Breast epithelium (tissue), 4 donors: ENCODE results near the gene CSK. TPM values are rescaled to one million over a fixed set of nuclear protein-coding genes. Genes with fewer than 3 reads are reported as not detected.

Source experiments
- DNase-seq, 2 donors: peaks; one replicate each; pipeline ENCODE4 v3.0.0-alpha.2; 2019; ENCODE audit warnings: low spot score in 2 of 2
- H3K27ac ChIP-seq, 2 donors: fragments of 200-600 bp; sonication (generic) in 1 of 2; one replicate each; pipeline ENCODE4 v1.5.1; 2016 to 2019; ENCODE audit warnings: mild to moderate bottlenecking in 1 of 2
- H3K27me3 ChIP-seq, 2 donors: fragments of 200-600 bp; sonication (generic) in 1 of 2; one replicate each; pipeline versions ENCODE4 v1.5.1 to v1.6.0; 2017 to 2019; ENCODE audit warnings: control low read depth in 1 of 2, mild to moderate bottlenecking in 1 of 2
- H3K36me3 ChIP-seq: fragments of 200-600 bp; one replicate; pipeline ENCODE4 v1.5.1; 2019
- H3K4me1 ChIP-seq, 2 donors: fragments of 200-600 bp; sonication (generic); one replicate each; pipeline ENCODE4 v1.5.1; 2016 to 2019; ENCODE audit warnings: control low read depth in 1 of 2
- H3K4me3 ChIP-seq, 3 donors: fragments of 200-600 bp; sonication (generic); 1 replicate in 2 of 3; 2 replicates in 1 of 3; pipeline ENCODE4 v1.5.1; 2016 to 2019; ENCODE audit warnings: mild to moderate bottlenecking in 3 of 3, moderate library complexity in 2 of 3
- H3K9me3 ChIP-seq, 2 donors: fragments of 200-600 bp; sonication (generic) in 1 of 2; one replicate each; pipeline ENCODE4 v1.5.1; 2016 to 2019; ENCODE audit warnings: control low read depth in 1 of 2
- CTCF ChIP-seq, 3 donors: fragments of 450-650 bp; IDR thresholded peaks; one replicate each; pipeline ENCODE4 v1.5.1; 2016 to 2017; ENCODE audit warnings: antibody characterized with exemption in 3 of 3, mild to moderate bottlenecking in 3 of 3, moderate library complexity in 3 of 3
- POLR2A ChIP-seq: fragments of 450-650 bp; IDR thresholded peaks from one replicate; pipeline ENCODE4 v1.6.1; 2016; ENCODE audit warnings: antibody characterized with exemption, mild to moderate bottlenecking, moderate library complexity
- POLR2AphosphoS5 ChIP-seq, 3 donors: sonication (generic); formaldehyde crosslinking; IDR thresholded peaks; one replicate each; pipeline ENCODE4 v1.6.1; 2017; ENCODE audit warnings: antibody characterized with exemption in 3 of 3
- intact Hi-C: fragments of 100-400 bp; cut with DNase I; formaldehyde crosslinking; loops from one replicate; pipeline ENCODE4 v1.15.1; 2023; ENCODE audit warnings: low total_unique reads
- total RNA-seq, 3 donors: library from RNA; depleted of rRNA; stranded (reverse); fragments of >200 nt; gene quantifications; one replicate each; pipeline ENCODE4 v1.1.0, GENCODE V29; 2016

The CSK gene
- total RNA-seq, 3 donors from 2014 or later, result 18.7 to 26.2 (median 18.7) TPM

GRCh38 chr15:74750751-74751150 lies 31.1 kb upstream of the CSK start:
- intact Hi-C loops, result no loop called here
- H3K27me3 ChIP-seq, result no peaks in the 10 kb centered on the region

GRCh38 chr15:74752011-74752410 lies 29.9 kb upstream of the CSK start:
- Histone ChIP-seq H3K36me3 (no peaks in the 10 kb centered on the region), H3K4me3 (no peak overlapping the region), H3K9me3 (no peaks in the 10 kb centered on the region), H3K4me1 (no peaks in the 10 kb centered on the region), H3K27ac (no peak overlapping the region), H3K27me3 (no peaks in the 10 kb centered on the region)
- DNase-seq, result no peak
- no peak for TF ChIP-seq POLR2AphosphoS5 (IDR thresholded peaks at IDR 0.05)
- TF ChIP-seq POLR2A, result no peak
- no peak for TF ChIP-seq CTCF (IDR thresholded peaks at IDR 0.05)
- intact Hi-C loops, result no loop called here

More at GRCh38 chr15:74750751-74751150, 31.1 kb upstream of the CSK start:
- no peak for DNase-seq
- Histone ChIP-seq H3K9me3 (no peaks in the 10 kb centered on the region), H3K27ac (no peak overlapping the region), H3K36me3 (no peaks in the 10 kb centered on the region), H3K4me1 (no peaks in the 10 kb centered on the region), H3K4me3 (no peak overlapping the region)
- TF ChIP-seq POLR2AphosphoS5 (IDR thresholded peaks at IDR 0.05) (no peak), CTCF (IDR thresholded peaks at IDR 0.05) (no peak), POLR2A (no peak)

GRCh38 chr15:74752531-74752930 lies 29.3 kb upstream of the CSK start:
- no peaks in the 10 kb centered on the region for H3K27me3 ChIP-seq
- no peaks in the 10 kb centered on the region for H3K36me3 ChIP-seq
- intact Hi-C loops, result no loop called here
- no peak overlapping the region for H3K27ac ChIP-seq
- no peak overlapping the region for H3K4me3 ChIP-seq
- no peak for DNase-seq
- no peaks in the 10 kb centered on the region for H3K4me1 ChIP-seq
- H3K9me3 ChIP-seq, result no peaks in the 10 kb centered on the region
- TF ChIP-seq POLR2AphosphoS5 (IDR thresholded peaks at IDR 0.05) (no peak), CTCF (IDR thresholded peaks at IDR 0.05) (no peak)

GRCh38 chr15:74754593-74755215 lies 27.2 kb upstream of the CSK start:
- no peak for TF ChIP-seq POLR2A
- TF ChIP-seq POLR2AphosphoS5 (IDR thresholded peaks at IDR 0.05), result no peak
- TF ChIP-seq CTCF (IDR thresholded peaks at IDR 0.05), result no peak
- Histone ChIP-seq H3K36me3 (no peaks in the 10 kb centered on the region), H3K4me1 (no peaks in the 10 kb centered on the region), H3K27me3 (no peaks in the 10 kb centered on the region), H3K4me3 (no peak overlapping the region), H3K27ac (no peak overlapping the region), H3K9me3 (no peaks in the 10 kb centered on the region)
- no peak for DNase-seq
- intact Hi-C loops, result no loop called here

GRCh38 chr15:74758736-74759135 lies 23.1 kb upstream of the CSK start:
- TF ChIP-seq CTCF (IDR thresholded peaks at IDR 0.05) (no peak), POLR2AphosphoS5 (IDR thresholded peaks at IDR 0.05) (no peak), POLR2A (no peak)
- Histone ChIP-seq H3K36me3 (no peaks in the 10 kb centered on the region), H3K9me3 (no peaks in the 10 kb centered on the region), H3K27me3 (no peaks in the 10 kb centered on the region), H3K4me3 (no peak overlapping the region), H3K4me1 (no peaks in the 10 kb centered on the region), H3K27ac (no peak overlapping the region)
- intact Hi-C loops, result no loop called here
- DNase-seq, result no peak
